Hematopoietic multipotent progenitor cell (in vitro differentiated cells): ENCODE measurements around the gene SLC27A1. TPM values are rescaled to one million over a fixed set of nuclear protein-coding genes. Genes with fewer than 3 reads are reported as not detected.
"Not testable (repeated sequence)": the region's sequence is repeated elsewhere in the genome, so short reads cannot be mapped to it uniquely, and the experiment has no call there.

Source experiments
- DNase-seq, 3 donors: peaks; one replicate each; pipeline ENCODE4 v3.0.0-alpha.2; 2011 to 2015; ENCODE audit warnings: low read depth in 2 of 3, low spot score in 2 of 3
- total RNA-seq: library from RNA; depleted of rRNA; stranded (reverse); fragments of >200 nt; gene quantifications from one replicate; pipeline ENCODE4 v1.2.3, GENCODE V29; 2012

Gene SLC27A1
- total RNA-seq, 1 donor: 27.5 TPM

- DNase-seq: no peak
These were observed 62.2 kb downstream of the SLC27A1 start for GRCh38 chr19:17532557-17532956.

GRCh38 chr19:17534767-17535166 is 64.4 kb downstream of the SLC27A1 start:
- no peak for DNase-seq

GRCh38 chr19:17536955-17537354 is 66.6 kb downstream of the SLC27A1 start:
- no peak for DNase-seq

- DNase-seq: peak in 1 of 3 donors; percentile 31
These were observed 68.4 kb downstream of the SLC27A1 start for GRCh38 chr19:17538684-17539237.

GRCh38 chr19:17539238-17540117 is 69.2 kb downstream of the SLC27A1 start:
- peak; percentile 89 to 99 (median 99) for DNase-seq

GRCh38 chr19:17540174-17540573 is 69.8 kb downstream of the SLC27A1 start:
- no peak for DNase-seq

GRCh38 chr19:17541184-17541759 is 70.9 kb downstream of the SLC27A1 start:
- no peak for DNase-seq

GRCh38 chr19:17542042-17542441 is 71.7 kb downstream of the SLC27A1 start:
- no peak for DNase-seq

GRCh38 chr19:17542793-17543582 is 72.7 kb downstream of the SLC27A1 start:
- no peak for DNase-seq

- DNase-seq: no peak
These were observed 73.7 kb downstream of the SLC27A1 start for GRCh38 chr19:17543986-17544385.

GRCh38 chr19:17544418-17544817 is 74.1 kb downstream of the SLC27A1 start:
- no peak for DNase-seq

- DNase-seq: no peak
These were observed 77.8 kb downstream of the SLC27A1 start for GRCh38 chr19:17548145-17548544.

- DNase-seq: no peak
These were observed 78.9 kb downstream of the SLC27A1 start for GRCh38 chr19:17549085-17549740.

GRCh38 chr19:17550076-17550667 is 79.8 kb downstream of the SLC27A1 start:
- no peak for DNase-seq

- DNase-seq: not testable (repeated sequence)
These were observed 82.4 kb downstream of the SLC27A1 start for GRCh38 chr19:17552735-17553134.

GRCh38 chr19:17553256-17553655 is 82.9 kb downstream of the SLC27A1 start:
- DNase-seq: peak in 1 of 3 donors; percentile 35

- no peak for DNase-seq
These were observed 84.7 kb downstream of the SLC27A1 start for GRCh38 chr19:17554968-17555479.

GRCh38 chr19:17555480-17555928 is 85.2 kb downstream of the SLC27A1 start, which contains the start of gene COLGALT1:
Gene COLGALT1 (plus strand): TSS chr19:17555649. CDS start chr19:17555714, 65 bp downstream.
- peak; percentile 92 to 99 (median 98) for DNase-seq
